Stimulated activated CD8-positive, alpha-beta memory T cell treated with anti-CD3 and anti-CD28 coated beads, Interleukin-4, amount 100 ng/mL, for 1 hour (primary cell): ENCODE results near the gene FAHD1.

Source experiments
- DNase-seq, 2 donors: peaks; one replicate each; pipeline ENCODE4 v3.0.0-alpha.2; 2020; ENCODE audit warnings: low read depth in 2 of 2, low spot score in 1 of 2

FAHD1 gene

DNA sequence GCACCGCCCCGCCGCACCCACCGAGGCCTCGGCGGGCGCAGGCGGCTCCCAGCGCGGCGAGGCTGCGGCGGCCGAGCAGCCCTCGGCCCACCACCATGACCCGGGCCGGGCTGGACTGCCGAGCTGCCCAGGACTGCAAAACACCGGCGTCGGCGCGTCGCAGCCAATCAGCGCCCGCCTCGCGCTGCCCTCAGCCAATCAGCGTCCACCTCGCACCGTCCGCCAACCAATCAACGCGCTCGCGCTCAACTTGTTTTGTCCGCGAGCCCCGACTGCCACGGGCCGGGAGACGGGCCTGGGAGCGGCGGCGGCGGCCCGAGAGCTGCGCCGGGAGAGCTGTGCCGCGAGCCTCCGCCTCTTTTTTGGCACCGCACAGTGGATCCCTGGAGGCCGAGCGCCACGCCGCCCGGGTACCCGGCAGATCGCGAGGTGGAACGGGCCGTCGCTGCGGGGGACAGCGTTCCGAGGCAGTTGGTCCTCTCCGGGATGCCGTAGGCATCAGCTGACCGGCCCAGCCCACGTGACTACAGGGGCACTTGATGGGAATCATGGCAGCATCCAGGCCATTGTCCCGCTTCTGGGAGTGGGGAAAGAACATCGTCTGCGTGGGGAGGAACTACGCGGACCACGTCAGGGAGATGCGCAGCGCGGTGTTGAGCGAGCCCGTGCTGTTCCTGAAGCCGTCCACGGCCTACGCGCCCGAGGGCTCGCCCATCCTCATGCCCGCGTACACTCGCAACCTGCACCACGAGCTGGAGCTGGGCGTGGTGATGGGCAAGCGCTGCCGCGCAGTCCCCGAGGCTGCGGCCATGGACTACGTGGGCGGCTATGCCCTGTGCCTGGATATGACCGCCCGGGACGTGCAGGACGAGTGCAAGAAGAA, at the start of gene FAHD1, which contains the start of gene HAGH:
FAHD1 (plus strand) TSS at position 516 of the 883 bp plus-strand sequence; CDS start at position 549, 33 bp downstream.
HAGH (minus strand) TSS at position 135 of the 883 bp plus-strand sequence; CDS start at position 97, 38 bp downstream.
- DNase-seq: peak; percentile 76 to 82

GRCh38 chr16:1777375-1778199, 49.4 kb upstream of the FAHD1 start:
- DNase-seq: no peak

DNA sequence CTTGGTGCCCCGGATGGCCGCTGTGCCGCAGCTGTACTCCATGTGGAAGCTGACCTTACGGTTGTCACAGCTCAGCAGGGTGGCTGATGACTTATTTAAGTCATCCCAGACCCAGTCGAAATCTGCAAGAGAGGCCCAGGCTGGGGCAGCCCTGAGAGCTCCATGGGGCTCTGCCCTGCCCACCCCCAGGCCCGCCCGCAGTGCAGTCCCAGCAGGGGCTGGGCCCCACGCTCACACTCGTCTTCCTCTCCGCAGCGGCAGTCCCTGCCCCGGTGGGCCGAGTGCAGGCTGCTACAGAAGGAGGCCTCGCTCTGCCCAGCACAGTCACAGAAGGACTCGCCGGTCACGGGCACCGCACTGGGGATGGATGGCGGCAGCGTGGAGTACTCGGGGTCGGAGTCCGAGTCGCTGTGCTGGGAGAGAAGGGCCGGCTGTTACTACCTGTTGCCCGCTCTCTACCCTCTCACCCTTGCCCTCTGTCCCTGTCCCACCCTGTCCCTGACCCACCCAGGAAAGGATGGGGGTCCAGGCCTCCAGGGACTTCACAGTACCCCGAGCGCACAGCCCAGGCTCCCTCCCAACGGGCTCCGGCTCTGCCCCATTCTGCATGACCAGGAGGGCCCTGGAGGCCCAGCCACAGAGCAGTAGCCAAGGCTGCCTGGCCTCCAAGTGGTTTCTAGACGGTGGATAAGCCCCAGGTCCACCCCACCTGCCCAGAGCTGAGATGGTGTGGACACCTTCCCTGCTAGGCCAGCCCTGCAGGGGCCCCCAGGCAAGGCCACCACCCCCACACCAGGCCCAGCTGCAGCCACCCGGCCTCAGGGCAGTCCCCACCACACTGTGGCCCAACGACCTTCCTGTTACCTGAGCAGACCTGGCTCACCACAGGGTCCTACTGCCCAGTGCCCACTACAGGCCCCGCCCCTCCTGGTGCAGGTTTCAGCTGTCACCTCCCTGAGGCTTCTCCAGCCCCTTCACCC, 48.5 kb upstream of the FAHD1 start:
- DNase-seq: no peak

GRCh38 chr16:1779234-1779701, 47.7 kb upstream of the FAHD1 start:
- no peak for DNase-seq

GRCh38 chr16:1779741-1780676, 47.0 kb upstream of the FAHD1 start:
- no peak for DNase-seq

DNA sequence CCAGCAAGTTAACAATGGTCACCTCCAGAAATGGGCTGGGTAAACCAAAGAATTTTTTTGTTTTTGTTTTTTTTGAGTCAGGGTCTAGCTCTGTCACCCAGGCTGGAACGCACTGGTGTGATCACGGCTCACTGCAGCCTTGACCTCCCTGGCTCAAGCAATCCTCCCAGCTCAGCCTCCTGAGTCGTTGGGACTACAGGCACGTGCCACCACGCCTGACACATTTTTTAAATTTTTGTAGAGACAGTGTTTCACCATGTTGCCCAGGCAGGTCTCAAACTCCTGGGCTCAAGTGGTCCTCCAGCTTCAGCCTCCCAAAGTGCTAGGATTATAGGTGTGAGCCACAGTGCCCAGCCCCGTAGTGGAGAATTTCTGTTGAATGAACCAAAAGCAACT, 46.3 kb upstream of the FAHD1 start:
- DNase-seq: no peak

- DNase-seq: no peak
Observed at GRCh38 chr16:1781254-1781653, 45.8 kb upstream of the FAHD1 start.

GRCh38 chr16:1781758-1782407, 45.1 kb upstream of the FAHD1 start:
- DNase-seq: no peak

DNA sequence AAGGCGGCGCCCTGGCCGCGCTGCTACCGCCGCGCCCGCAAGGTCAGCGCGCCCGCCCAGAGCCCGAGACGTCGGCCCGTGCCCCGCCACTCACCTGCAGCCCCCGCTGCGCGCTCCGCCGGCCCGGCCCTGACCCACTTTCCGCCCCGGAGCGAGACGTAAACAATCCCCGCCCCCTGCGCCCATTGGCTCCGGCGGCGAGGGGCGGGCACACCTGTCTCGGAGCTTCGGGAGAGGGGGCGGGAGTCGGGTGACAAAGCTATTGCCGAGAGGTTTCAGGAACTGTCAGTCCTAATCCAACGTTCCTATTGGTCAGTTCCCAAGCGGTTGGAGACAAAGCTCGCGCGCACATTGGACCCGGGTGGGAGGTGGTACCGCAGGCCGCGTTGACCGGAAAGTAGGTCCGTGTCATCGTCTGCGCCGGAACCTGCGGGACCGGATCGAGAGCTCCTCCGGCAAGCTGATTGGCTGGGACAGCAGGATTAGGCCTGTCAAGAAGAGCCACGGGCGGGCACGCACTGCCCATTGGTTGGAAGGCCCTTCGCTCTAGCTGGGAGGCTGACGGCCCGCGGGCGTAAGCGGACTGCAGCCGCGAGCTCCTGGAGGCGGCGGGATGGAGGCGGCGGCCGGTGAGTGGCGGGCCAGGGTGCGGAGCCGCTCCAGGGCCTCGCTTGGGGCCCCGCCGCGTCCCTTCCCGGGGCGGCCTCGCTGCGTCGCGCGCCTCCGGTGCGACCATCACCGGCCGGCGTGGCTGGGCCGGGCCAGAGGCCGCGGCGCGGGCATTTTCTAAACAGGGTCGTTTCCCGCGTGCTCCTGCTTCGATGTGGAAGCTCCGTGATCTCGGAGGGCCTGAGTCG, 44.4 kb upstream of the FAHD1 start, which contains the start of the genes NUBP2 and SPSB3:
NUBP2 (plus strand) TSS at position 553 of the 857 bp plus-strand sequence; CDS start at position 614, 61 bp downstream.
SPSB3 (minus strand) TSS at position 164 of the 857 bp plus-strand sequence. CDS start 1,088 bp downstream, outside the sequence.
- DNase-seq: peak; percentile 94 to 96

DNA sequence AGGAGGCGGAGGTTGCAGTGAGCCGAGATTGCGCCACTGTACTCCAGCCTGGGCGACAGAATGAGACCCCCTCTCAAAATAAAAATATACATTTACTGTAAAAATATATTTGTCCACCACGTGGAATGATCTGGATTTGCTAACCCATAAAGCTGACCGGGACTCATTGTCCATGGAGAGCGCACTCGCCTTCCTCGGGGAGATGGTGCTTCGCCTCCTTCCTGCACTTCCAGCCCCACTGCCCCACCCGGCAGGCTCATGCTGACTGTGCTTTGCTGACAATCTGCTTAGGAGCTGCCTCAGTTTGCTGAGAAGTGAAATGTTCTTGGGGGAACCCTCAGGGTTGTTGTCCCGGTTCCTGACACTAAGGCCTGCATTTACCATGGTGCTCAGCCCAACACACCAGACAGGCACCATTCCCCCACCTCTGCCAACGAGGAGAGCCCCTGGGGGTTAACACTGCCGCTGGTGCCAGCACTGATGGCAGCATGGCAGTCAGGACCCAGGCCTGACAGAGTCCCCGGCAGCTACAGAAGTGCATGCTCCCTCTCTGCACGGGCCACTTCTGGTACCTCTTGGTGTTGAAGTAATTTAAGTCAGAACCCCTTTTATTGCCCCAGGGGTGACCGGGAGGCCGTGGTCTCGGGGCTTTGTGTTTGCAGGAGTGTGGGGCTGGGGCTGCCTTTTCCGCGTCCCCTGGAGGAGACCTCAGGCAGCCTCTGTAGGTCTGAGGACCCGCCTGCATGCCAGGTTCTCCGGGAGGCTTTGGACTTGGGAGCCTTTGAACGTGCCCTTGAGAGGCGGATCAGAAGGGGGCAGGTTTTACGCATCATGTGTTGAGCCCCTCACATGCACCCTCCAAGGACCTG, 41.8 kb upstream of the FAHD1 start:
- DNase-seq: no peak

- DNase-seq: no peak
Observed at GRCh38 chr16:1785846-1786170, 41.2 kb upstream of the FAHD1 start.

DNA sequence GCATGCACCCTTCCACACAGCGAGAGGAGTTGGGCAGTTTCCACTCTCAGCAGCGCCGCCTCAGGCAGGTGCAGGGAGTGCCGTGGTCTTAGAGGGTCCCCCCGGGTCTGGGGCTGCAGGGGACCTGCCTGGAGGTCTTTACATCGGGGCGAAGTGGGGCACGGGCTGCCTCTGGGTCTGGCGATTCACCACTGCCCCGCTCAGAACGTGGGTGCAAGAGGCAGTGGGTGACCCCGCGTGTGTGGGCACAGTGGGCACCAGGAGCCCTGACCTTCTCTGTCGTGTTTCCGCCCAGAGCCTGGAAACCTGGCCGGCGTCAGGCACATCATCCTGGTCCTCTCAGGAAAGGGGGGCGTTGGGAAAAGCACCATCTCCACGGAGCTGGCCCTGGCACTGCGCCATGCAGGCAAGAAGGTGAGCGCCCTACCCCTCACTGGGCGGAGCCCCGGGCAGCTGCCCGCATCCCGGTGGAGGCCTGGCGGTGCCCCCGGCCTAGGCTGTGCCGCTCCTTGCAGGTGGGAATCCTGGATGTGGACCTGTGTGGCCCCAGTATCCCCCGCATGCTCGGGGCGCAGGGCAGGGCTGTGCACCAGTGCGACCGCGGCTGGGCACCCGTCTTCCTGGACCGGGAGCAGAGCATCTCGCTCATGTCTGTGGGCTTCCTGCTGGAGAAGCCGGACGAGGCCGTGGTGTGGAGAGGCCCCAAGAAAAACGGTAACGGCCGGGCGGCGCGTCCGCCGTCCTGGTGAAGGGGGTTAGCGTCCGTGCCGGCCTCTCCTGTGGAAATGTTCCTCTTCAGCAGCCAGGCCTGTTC, 40.6 kb upstream of the FAHD1 start:
- no peak for DNase-seq

- no peak for DNase-seq
Observed at GRCh38 chr16:1787056-1787321, 40.0 kb upstream of the FAHD1 start.

- no peak for DNase-seq
Observed at GRCh38 chr16:1787322-1788094, 39.5 kb upstream of the FAHD1 start.

- DNase-seq: no peak
Observed at GRCh38 chr16:1788095-1788707, 38.8 kb upstream of the FAHD1 start.
